Body of pancreas (tissue), 4 donors: ENCODE results near the gene AKT3. TPM values are rescaled to one million over a fixed set of nuclear protein-coding genes. Genes with fewer than 3 reads are reported as not detected.
"Not testable (repeated sequence)": the region's sequence is repeated elsewhere in the genome, so short reads cannot be mapped to it uniquely, and the experiment has no call there.

ENCODE experiments used
- ATAC-seq: fragments of 150-250 bp; one replicate; pipeline ENCODE4 v1.9.1; 2016
- DNase-seq, 4 donors: peaks; one replicate each; pipeline ENCODE4 v3.0.0-alpha.2; 2019
- H3K27ac ChIP-seq, 4 donors: fragments of 200-600 bp; sonication (generic); 1 replicate in 3 of 4; 2 replicates in 1 of 4; pipeline versions ENCODE4 v1.5.1 to v1.6.1; 2016 to 2019; ENCODE audit warnings: mild to moderate bottlenecking in 1 of 4, mixed read lengths in 1 of 4, moderate library complexity in 1 of 4
- H3K27me3 ChIP-seq, 2 donors: fragments of 200-600 bp; sonication (generic); one replicate each; pipeline ENCODE4 v1.6.0; 2016; ENCODE audit warnings: mild to moderate bottlenecking in 1 of 2
- H3K36me3 ChIP-seq, 2 donors: fragments of 200-600 bp; sonication (generic); replicated peaks in 1 of 2; 2 replicates each; pipeline ENCODE4 v1.5.1; 2016; ENCODE audit warnings: low read depth in 2 of 2; ENCODE audit not compliant: insufficient read depth in 1 of 2
- H3K4me1 ChIP-seq: fragments of 200-600 bp; sonication (generic); one replicate; pipeline ENCODE4 v1.6.0; 2016
- H3K4me3 ChIP-seq, 2 donors: fragments of 200-600 bp; sonication (generic); 1 replicate in 1 of 2; 2 replicates in 1 of 2; pipeline ENCODE4 v1.5.1; 2016 to 2019
- H3K9me3 ChIP-seq, 3 donors: fragments of 200-600 bp; sonication (generic); 1 replicate in 2 of 3; 2 replicates in 1 of 3; pipeline ENCODE4 v1.5.1; 2016
- CTCF ChIP-seq, 7 experiments: fragments of 450-650 bp in 4 of 7; fragments of 200-600 bp in 3 of 7; sonication (generic) in 3 of 7; IDR thresholded peaks; one replicate each; pipeline ENCODE4 v1.5.1; 2016 to 2019; ENCODE audit warnings: antibody characterized with exemption in 7 of 7
- POLR2A ChIP-seq, 3 donors: fragments of 450-650 bp; IDR thresholded peaks; one replicate each; pipeline ENCODE4 v1.6.1; 2016; ENCODE audit warnings: antibody characterized with exemption in 3 of 3, mild to moderate bottlenecking in 2 of 3
- WGBS, 2 donors: methylation state at CpG; one replicate each; pipeline ENCODE4 v1.1.5; 2017; 5-methylcytosine and 5-hydroxymethylcytosine counted together
- intact Hi-C: fragments of 100-400 bp; cut with DNase I; formaldehyde crosslinking; loops from one replicate; pipeline ENCODE4 v1.15.1; 2023
- total RNA-seq, 2 donors: library from RNA; depleted of rRNA; stranded (reverse); fragments of >200 nt; gene quantifications; one replicate each; pipeline ENCODE4 v1.1.0, GENCODE V29; 2016

AKT3 gene
- total RNA-seq, 2 donors from 2014 or later: 14.0 to 24.7 TPM

DNA sequence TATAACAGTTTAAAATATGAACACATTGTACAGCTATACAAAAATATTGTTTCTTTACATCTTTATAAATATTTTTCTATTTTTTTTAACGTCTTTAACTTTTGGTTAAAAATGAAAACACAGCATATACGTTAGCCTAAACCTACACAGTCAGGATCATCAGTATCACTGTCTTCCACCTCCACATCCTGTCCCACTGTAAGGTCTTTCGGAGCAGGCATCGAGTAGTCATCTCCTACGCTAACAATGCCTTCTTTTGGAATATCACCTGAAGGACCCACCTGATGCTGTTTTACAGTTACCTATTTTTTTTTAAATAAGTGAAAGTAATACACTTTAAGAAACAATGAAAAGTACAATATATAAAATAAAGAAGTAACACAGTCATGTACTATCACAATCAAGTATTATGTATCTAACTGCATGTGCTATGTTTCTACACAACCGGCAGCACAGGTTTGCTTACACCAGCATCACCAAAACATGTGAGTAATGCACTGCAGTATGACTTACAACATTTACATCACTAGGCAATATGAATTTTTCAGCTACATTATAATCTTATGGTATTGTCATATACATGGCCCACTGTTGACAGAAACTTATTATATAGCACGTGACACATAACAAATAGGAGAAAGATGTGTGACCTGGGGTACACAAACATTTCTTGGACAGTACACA is 254.4 kb downstream of the AKT3 start:
- no peak for TF ChIP-seq CTCF (IDR thresholded peaks at IDR 0.05)
- TF ChIP-seq POLR2A (IDR thresholded peaks at IDR 0.05): no peak
- ATAC-seq (no peak), DNase-seq (no peak)
- H3K27me3 ChIP-seq: no peaks in the 10 kb centered on the region
- 74 to 77% methylated on average over 7 of the region's 7 CpGs for WGBS, 2 donors
- H3K4me1 ChIP-seq: no peaks in the 10 kb centered on the region
- H3K36me3 ChIP-seq: no peaks in the 10 kb centered on the region
- no peaks in the 10 kb centered on the region for H3K9me3 ChIP-seq
- intact Hi-C loops: no loop called here
- H3K4me3 ChIP-seq: no peak overlapping the region
- H3K27ac ChIP-seq: no peak overlapping the region

- ATAC-seq (no peak), DNase-seq (no peak)
- intact Hi-C loops: no loop called here
- WGBS, 2 donors: 89 to 90% methylated on average over 2 of the region's 2 CpGs
- Histone ChIP-seq H3K4me1 (no peaks in the 10 kb centered on the region), H3K27ac (no peak overlapping the region), H3K4me3 (no peak overlapping the region), H3K27me3 (no peaks in the 10 kb centered on the region), H3K9me3 (no peaks in the 10 kb centered on the region), H3K36me3 (no peaks in the 10 kb centered on the region)
- no peak for TF ChIP-seq CTCF (IDR thresholded peaks at IDR 0.05)
- no peak for TF ChIP-seq POLR2A (IDR thresholded peaks at IDR 0.05)
Measured at GRCh38 chr1:243594455-243594854, 255.6 kb downstream of the AKT3 start.

- H3K9me3 ChIP-seq, intact Hi-C loops, H3K4me3 ChIP-seq, H3K36me3 ChIP-seq, H3K27me3 ChIP-seq, H3K27ac ChIP-seq, DNase-seq, H3K4me1 ChIP-seq, ATAC-seq: not testable (repeated sequence)
- WGBS, 2 donors: 63 to 66% methylated on average over 3 of the region's 3 CpGs
Measured at GRCh38 chr1:243589286-243589685, 260.8 kb downstream of the AKT3 start.

DNA sequence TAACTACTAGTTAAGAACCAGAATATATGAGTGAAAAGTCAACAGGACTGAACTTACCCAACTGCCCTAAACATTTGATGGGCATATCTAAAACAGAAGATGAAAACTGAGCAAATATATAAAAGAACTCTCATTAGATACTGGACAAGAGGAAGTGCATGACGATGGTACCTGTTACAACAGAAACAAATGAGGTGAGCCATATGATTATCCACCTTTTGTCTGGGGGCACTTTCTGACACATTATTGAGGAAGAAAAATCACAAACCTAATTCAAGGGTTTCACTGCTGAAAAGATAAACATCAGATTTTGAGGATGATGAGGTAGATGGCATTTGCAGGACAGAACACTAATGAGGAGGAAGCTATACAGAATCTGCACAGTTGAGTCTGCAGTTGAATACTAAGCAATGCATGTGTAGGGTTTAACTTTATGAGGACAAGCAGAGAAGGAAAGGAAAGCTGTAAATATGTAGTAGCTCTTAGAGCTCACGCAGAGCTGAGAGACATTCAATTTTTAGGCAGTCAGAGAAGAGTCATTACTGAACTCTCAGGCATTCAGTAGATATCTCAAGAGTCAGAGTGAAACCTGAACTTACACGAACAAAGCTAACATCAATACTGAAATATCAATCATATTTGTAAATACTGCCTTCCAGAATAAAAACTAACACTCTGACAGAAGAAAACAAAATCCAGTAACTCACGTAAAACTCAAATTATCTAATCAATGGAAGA is 262.1 kb downstream of the AKT3 start:
- intact Hi-C loops: no loop called here

More for the DNA sequence above, 262.1 kb downstream of the AKT3 start:
- no peak overlapping the region for H3K27ac ChIP-seq
- WGBS, 2 donors: 62 to 67% methylated on average over 4 of the region's 4 CpGs
- ATAC-seq (no peak), DNase-seq (no peak)
- H3K4me3 ChIP-seq: no peak overlapping the region
- no peak for TF ChIP-seq CTCF (IDR thresholded peaks at IDR 0.05)
- no peak for TF ChIP-seq POLR2A (IDR thresholded peaks at IDR 0.05)
- peaks cover 0 to 4% (median 0%) of the 10 kb centered on the region in 3 donors for H3K9me3 ChIP-seq
- no peaks in the 10 kb centered on the region for H3K27me3 ChIP-seq
- H3K4me1 ChIP-seq: no peaks in the 10 kb centered on the region
- no peaks in the 10 kb centered on the region for H3K36me3 ChIP-seq
